ENCODE data around the gene REEP6.
"Not testable (repeated sequence)": the region's sequence is repeated elsewhere in the genome, so short reads cannot be mapped to it uniquely, and the experiment has no call there.

The REEP6 gene

DNA sequence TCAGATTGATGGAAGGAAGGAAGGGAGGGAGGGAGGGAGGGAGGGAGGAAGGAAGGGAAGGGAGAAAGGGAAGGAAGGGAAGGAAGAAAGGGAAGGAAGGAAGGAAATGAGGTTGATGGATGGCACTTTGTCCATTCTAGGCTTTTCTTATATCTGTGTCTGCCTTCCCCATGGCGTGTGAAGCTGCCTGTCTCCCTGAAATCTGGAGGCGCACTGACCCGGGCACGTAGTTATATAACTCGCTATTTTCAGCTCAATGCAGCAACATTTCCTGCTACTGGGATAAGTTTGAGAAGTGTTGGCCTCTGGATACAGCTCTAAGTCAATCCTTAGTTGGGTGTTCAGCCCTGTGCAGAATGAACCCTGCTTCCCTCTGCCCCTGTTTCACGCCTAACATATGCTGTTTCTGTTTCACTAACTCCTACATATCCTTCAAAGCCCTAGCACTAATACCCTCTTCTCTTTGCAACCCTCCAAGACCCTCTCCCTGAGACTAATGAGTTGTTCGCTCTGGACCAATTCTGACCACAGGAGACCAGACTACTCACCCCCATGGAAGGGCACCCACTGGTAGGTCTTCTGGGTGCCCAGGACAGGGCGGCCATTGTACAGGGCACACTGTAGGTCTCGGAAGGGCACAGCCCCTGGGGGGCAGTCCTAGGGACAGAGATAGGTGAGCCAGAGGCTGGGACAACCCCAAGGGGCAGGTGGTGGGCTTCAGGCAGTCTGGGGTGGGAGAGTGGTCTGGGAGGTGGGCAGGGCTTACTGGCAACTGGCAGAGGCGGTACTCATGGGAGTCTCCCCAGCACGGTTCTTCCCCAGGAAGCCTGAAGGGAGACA is 18.8 kb downstream of the REEP6 start:
- DNase-seq, result no peak

DNA sequence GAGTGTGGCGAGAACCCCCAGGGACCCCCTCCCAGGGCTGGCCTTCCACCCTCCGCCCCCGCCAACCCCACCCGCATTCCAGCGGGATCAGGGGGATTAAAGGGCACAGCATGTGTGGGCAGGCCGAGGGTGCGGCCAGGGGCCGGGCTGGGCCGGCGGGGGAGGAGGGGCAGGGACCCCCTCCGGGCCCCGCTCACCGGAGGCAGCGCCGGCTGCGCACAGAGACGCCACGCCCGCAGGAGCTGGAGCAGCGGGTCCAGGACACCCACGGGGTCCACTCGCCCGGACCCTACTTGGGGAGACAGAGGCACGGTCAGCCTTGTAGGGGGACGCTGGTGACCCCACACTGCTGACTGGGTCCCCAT is 19.4 kb downstream of the REEP6 start:
- no peak for DNase-seq

DNA sequence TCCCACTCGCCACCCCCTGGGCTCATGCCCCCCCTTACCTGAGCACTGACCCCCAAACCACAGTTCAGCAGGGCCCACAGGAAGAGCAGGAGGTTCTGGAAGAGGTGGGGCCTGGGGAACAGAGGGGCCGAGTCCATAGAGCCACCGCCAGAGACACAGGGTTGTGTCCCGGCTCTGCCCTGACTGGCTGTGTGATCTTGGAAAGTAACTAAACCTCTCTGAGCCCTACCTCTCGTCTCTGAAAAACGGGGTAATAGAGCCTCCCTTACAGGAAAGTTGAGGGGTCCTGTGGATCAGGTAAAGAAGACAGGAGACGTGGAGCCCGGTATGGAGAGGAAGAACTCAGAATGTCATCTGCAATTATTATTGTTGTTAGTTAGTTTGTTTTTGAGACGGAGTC is 19.8 kb downstream of the REEP6 start:
- DNase-seq, result no peak

DNA sequence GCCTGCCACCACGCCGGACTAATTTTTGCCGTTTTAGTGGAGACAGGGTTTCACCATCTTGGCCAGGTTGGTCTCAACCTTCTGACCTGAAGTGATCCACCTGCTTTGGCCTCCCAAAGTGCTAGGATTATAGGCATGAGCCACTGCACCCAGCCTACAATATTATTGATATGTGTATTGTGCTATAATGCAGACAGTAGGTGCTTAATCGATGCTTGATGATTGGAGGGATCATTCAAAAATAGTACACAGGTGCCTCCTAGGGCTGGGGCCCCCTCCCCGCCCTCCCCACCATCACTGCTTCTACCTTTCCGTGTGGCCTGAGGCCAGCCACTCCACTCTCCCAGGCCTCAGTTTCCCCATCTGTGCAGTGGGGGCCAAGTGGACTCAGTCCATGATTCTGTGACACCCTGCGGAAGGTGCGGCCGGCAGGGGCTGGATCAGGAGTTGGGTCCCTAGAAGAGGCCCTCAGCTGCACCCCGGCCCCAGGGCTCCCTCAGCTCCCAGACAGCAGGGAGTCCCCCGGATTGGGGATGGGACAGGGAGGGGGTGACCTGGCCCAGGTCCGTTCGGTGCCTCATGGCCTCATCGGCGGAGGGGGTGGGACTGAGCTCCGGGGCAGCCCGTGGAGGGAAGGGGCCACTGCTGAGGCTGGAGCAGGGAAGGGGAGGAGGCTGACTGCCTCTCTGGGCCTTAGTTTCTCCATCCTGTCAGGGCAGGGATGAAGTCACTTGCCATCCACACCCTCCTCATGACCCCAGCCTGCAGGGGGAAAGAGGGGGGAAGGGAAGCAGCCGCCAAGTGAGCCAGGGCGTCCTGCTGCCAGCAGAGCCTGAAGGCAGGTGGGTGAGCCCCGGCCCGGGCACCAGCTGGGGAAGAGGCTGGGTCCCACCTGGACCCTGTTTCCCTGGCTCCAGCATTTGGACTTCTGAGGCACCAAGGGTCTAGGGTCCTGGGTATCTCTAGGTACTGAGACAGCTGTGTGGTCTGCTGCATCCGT is 20.6 kb downstream of the REEP6 start:
- no peak for DNase-seq

DNA sequence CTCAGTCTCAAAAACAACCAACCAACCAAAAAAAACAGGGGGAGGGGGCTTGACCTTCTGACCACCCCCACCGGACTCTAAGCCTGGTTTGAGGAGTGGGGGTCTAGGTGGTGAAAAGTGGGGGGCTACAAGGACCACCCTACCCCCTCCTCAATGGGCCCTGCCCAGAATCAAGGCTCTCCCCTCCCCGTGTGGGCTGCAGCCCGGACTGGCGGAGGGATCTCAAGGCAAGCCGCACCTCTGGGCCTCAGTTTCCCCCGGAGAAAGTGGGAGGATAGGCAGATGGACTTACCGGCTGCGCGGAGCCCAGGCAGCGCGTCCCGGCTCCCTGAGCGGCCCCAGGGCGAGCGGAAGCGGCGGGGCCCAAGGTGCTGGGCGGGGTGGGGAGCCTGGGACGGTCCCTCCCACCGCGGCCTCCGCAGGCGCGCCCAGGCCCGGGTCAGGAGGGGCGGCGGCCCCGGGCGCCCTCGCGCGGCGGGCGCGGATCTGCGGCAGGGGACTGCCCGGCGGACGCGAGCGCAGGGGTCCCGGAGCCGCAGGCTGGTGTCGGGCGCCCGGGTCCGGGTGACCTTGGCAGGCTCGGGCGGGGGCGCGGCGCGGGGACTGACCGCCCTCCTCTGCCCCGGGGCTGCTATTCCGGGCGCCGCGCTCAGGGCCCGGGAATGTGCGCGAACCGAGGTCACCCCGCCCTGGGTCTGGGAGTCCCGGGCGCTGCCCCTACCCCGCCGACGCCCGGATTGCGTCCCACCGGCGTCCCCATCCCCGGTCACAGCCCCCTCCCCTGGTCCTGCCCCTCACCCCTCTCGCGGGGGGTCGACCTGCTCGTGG is 21.9 kb downstream of the REEP6 start, which contains the start of gene ADAMTSL5:
Gene ADAMTSL5, minus strand, starts transcription at position 349 of the 828 bp plus-strand sequence. CDS start 2,076 bp downstream, outside the sequence.
- no peak for DNase-seq

DNA sequence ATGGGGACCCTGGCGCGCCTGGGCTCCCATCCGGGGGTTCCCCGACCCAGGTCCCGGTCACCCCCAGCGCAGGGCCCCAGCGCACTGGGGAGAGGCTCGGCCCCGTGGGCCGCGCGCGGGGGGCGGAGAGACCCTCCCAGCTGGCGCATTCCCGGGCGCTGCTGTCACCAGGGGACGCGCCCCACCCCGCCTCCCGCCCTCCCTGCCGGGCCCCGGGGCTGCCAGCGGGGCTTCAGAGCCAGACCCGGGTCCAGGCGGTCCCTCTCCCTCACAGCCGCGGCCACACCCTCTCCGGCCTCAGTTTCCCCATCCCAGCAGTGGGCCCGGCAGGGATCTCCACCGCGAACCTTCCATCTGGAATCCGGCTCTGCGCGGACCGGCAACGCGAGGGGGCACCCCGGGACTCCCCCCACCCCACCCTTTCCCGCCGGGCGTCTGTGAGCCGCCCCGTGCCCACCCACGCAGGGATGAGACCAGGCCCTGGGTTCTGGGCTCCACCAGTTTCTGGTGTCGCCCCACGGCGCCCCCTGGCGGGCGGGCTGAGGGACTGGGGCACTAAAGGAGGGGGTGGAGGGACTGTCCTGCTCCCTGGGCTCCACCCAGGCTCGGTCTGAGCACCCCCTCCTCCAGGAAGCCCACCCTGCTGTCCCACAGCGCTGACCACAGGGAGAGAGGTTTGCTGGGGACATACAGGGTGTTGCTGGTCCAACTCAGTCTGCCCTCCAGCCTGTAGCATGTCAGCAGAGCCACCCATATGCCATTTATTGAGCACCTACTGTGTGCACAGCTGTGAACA is 22.7 kb downstream of the REEP6 start:
- DNase-seq, result no peak

DNA sequence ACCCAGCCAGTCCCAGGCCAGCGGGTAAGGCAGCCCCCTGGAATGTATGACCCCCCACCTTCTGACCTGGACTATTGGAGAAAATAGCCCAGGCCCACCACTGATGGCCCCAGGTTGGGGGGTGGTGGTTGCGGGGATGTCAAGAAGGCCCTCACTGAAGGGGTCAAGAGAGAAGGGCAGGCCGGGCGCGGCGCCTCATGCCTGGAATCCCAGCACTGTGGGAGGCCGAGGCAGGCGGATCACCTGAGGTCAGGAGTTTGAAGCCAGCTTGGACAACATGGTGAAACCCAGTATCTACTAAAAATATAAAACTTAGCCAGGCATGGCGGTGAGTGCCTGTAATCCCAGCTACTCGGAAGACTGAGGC is 23.3 kb downstream of the REEP6 start:
- DNase-seq, result no peak

DNA sequence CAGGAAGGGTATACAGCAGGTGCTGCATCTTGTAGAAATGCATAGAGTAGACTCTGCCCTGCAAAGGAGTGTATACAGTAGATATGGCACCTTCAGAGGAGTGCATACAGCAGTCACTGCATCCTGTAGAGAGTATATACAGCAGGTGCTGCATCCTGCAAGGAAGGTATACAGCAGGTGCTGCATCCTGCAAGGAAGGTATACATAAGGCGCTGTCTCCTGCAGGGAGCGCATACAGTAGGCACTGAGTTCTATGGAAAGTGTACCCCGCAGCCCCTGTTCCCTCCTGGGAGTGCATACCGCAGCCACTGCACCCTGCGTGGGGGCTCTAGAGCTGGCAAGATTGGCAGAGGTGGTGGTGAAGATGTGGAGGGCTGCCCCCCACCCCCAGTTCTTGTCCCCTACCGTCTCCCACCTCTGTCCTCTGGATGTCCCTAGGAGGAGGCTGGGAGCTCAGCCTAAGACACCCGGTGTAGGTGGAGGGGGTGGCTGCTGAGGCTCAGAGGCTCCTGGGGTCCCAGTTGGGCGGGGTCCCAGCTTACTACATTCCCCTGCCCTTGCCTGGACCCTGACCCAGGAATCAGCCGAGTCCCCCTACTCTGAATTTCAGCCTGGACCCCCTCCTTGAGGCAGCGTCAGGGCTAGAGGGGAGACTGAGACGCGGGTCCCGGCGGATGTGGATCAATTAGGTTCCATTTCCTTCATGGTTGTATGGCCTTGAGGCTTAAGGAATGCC is 24.2 kb downstream of the REEP6 start:
- DNase-seq, result no peak

DNA sequence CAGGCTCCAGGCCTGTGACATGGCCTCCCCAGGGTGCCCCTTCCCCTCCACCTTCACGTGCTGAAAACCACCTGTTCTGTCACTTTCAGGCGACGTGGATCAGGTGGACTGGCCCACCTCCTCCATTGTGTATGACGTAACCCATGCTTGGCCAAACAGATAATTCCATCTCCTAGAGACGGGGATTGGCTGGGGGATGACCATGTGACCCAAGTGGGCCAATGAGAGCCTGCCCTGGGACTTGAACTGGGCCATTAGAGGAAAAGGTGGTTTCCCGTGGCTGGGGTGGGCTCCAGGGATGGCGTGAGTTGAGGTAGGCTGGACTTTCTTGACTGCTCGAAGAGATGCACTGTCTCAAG is 25.4 kb downstream of the REEP6 start:
- DNase-seq, result no peak

DNA sequence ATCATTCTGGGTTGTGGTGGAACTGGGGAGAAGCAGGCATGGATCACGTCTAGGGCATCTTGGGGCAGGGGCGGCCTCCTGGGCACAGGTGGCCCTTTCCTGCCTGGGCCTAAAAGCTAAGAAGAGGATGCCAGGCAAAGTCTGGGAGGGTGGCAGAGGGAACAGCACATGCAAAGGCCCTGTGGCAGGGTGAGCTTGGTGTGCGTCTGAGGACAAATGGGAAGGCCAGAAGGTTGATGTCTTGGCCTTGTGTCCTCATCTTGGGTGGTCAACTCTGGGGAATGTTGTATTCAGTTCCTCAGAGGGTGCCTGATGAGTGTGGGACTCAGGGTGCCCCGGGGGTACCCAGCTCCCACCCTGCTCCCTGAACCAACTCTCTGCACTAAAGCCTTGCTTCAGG is 27.5 kb downstream of the REEP6 start:
- DNase-seq, result no peak

DNA sequence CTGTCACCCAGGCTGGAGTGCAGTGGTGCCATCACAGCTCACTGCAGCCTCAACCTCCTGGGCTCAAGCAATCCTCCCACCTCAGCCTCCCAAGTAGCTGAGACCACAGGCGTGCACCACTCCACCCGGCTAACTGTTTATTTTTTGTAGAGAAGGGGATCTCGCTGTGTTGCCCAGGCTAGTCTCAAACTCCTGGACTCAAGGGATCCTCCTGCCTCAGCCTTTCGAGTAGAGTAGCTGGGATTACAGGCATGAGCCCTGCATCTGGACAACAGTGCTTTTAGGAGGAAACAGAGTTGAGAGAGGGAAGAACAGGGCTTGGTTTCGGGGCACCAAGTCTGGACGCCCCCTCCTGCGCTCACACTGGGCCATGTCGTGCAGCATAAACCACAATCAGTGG is 28.8 kb downstream of the REEP6 start:
- not testable (repeated sequence) for DNase-seq

DNA sequence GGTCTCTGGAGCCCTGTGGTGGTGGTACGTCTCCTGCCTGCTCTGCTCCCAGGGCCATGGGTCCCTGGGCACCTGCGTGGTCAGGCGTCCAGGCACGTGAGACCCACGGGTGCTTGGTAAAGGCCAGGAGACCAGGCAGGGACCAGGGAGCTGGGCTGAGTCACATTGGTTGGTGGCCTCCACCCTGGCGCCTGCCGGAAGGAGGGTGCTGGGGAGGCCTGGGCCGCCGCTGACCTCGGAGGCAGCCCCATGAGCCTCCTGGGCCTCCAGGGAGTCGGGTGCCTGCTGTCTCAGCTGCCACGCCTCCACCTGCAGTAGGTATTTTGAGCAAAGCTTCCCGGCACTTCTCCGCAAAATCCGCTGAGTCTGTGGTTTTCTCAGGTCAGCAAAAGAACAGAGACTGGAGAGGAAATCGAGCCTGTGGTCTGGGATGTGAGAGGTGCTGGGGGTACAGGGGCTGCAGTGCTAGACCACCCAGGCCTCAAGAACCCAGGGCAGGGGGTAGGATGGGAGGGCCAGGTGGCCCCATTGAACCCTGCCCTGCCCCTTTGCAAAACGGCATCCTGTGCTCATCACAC is 29.3 kb downstream of the REEP6 start:
- DNase-seq, result no peak

DNA sequence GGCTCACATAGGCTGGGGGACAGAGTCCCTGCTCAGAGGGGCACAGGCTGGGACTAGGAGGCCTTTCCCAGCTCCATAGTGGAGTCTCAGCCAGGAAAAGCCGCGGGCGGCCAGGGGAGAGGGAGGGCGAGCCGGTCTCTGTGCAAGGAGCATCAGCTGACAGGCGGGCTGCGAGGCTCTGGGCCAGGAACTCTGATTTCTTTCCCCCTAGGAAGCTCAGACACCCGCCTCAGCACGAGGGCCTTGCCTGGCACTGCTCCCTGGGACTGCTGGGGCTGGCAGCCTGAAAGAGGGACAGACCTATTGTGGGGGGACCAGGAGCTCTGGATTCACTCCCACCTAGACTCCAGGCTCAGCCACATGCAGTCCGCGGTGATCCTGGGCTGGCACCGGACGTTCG is 30.7 kb downstream of the REEP6 start:
- no peak for DNase-seq

DNA sequence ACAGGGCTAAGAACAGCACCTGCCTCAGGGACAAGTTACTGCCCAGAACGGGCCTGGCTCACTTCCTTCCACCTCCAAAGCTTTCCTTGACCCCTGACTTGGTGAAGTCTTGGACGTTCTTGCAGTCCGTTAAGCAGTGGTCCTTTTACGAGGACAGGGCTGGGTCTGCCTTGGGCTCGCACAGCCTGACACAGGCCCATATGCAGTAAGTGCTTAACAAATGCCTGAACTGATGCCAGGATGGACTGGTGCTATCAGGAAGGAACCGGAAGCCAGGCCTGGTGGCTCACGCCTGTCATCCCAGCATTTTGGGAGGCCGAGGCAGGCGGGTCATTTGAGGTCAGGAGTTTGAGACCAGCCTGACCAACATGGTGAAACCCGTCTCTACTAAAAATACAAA is 31.1 kb downstream of the REEP6 start:
- no peak for DNase-seq

DNA sequence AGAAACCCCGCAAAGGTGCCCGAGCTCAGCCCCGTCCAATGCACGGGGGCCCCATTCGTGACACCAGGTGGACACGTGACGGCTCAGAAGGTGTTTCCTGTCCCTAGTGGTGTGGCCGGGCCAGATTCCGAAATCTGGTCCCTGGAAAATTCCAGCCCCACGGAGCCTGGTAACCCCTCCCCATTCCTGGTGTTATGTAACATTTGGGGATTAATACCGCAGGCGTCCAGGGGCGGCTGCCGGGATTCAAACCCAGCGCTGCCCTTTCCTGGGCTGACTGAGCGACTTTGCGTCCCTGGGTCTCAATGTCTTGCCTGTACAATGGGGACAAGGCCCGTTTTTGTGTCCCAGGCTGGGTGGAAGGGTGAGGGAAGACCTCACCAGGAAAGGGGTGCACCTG is 31.9 kb downstream of the REEP6 start:
- no peak for DNase-seq

DNA sequence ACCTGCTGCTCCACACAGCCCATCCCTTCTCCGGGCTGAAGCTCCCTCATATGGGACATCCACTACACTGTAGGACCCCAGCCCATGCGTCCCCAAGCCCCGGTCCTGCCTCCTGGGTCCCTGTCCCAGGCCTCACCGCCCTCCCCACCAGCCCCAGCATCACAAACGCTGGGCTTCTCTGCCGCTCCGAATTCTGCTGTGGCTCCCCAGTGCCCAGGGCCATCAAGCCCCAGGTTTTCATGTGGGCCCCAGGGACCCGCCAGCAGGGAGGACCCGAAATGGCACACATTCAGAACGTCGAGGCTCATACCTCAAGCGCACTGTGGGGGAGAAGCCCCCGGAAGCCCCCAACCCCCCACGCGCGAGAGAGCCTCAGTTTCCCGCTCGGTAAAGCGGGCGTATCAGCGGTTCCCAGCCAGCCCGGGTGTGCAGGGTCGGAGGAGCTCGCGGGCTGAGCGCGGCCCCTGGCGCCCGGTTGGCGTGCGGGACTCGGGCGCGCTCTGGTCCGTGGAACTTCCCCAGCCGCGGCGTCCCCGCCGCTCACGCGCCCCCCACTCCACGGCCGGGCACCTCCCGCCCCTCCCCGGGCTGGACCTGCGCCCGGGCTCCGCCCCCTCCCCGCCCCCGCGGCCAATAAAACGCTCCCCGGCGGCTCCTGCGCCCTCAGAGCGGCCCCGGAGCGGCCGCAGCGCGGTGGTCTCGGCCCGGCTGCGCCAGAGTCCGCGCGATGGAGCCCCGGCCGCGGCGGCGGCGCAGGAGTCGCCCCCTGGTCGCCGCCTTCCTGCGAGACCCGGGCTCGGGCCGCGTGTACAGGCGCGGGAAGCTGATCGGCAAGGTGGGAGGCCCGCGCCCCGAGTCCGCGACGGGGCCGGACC is 32.7 kb downstream of the REEP6 start, which contains the start of gene PLK5:
Gene PLK5, plus strand, starts transcription at position 666 of the 875 bp plus-strand sequence. CDS start 2,920 bp downstream, outside the sequence.
- DNase-seq, result no peak

DNA sequence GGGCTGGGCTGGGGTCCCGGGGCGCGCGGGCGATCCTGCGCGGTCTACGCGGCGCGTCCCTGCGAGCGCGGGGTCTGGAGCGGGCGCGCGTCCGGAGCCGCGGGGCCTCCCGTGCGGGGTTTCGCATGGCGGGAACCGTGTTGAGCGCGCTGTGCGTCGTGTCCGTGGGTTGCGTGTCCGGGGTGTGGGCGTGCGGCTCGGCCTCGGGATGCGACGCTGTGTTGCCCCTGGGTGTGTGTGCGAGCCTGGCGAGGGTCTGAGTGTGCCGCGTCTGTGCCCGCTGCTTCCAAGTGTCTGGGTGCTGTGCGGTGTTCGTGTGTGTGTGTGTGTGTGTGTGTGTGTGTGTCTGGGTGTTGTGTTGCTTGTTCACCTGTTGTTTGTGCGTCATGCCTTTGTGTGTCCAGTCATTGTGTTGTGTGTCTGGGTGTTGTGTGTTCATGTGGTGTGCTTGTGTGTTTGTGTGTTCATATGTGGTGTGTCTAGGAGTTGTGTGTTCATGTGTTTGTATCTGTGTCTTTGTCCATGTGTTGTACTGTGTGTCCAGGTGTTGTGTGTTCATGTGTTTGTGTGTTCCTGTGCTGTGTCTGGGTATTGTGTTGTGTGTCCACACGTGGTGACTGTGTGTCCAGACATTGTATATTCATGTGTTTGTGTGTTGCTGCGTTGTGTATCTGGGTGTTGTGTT is 33.4 kb downstream of the REEP6 start:
- no peak for DNase-seq

DNA sequence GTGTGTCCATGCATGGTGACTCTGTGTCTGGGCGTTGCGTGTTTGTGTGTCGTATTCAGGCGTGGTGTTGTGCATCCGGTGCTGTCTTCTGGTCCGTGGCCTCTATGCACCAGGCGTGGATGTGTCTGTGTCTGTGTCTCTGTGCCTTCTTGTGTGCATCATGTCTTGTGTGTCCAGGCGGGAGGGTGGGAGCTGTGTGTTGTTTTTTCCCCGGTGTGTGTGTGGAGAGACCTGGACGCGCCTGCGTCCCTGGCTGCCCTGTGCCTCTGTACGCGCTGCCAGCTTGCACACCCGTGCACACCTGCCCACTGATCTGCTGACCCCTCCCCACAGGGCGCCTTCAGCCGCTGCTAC is 34.0 kb downstream of the REEP6 start:
- DNase-seq, result no peak

DNA sequence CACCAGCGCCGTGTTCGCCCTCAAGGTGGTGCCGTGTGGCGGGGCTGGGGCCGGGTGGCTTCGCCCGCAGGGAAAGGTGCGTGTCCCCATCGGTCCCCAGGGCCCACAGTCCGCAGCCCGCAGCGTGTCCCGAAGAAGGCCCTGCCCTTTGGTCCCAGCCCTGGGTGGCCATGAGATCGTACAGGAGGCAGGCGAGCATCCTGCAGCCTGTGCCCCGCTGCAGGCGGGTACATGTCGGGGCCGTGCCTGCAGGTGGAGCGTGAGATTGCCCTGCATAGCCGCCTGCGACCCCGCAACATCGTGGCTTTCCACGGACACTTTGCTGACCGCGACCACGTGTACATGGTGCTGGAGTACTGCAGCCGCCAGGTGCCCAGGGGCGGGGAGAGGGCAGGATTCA is 34.4 kb downstream of the REEP6 start:
- no peak for DNase-seq
